ENCODE measurements around the gene ICAM4.
"Not testable (repeated sequence)": the region's sequence is repeated elsewhere in the genome, so short reads cannot be mapped to it uniquely, and the experiment has no call there.

Gene ICAM4

DNA sequence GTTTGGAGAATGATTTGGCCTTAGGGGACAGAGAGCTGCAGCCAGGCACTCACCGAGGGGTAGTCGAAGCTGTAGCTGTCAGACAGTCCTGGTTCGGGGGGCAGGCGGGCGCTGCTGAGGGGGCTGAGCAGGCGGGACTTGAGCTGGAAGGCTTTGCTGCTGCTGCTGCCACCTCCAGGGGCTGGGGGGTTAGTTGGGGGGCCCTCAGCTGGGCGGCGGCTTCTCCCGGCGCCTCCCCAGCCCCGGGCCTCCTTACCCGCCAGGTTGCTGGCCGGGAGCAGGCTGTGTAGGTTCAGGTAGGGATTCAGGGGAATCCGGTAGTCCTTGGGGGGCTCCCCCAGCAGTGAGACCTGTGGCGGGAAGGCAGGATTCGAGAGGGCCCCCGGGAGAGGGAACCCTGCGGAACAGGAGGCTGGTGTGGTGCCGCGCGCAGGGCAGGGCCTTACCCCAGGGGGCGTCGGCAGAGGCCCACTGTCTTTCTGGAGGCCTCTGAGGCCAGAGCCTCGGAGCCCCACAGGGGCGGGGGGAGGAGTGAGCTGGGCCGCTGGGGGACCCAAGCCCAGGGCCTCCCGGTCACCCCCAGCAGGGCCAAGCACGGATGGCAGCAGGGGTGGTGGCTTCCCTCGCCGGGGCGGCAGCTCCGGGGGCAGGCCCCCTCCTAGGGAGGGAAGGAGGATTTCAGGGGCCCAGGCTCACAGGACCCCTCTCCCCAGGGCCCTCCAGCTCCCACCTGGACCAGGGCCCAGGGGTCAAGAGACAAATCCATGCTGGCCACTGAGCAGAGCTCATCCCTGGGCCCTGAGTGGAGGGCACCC, 34.1 kb downstream of the ICAM4 start:
- DNase-seq: no peak

GRCh38 chr19:10321417-10321797, 34.7 kb downstream of the ICAM4 start:
- no peak for DNase-seq

GRCh38 chr19:10321874-10322835, 35.4 kb downstream of the ICAM4 start:
- DNase-seq: no peak

- DNase-seq: no peak
These were observed 39.0 kb downstream of the ICAM4 start for GRCh38 chr19:10325732-10326131.

- no peak for DNase-seq
These were observed 41.0 kb downstream of the ICAM4 start for GRCh38 chr19:10327793-10328192.

DNA sequence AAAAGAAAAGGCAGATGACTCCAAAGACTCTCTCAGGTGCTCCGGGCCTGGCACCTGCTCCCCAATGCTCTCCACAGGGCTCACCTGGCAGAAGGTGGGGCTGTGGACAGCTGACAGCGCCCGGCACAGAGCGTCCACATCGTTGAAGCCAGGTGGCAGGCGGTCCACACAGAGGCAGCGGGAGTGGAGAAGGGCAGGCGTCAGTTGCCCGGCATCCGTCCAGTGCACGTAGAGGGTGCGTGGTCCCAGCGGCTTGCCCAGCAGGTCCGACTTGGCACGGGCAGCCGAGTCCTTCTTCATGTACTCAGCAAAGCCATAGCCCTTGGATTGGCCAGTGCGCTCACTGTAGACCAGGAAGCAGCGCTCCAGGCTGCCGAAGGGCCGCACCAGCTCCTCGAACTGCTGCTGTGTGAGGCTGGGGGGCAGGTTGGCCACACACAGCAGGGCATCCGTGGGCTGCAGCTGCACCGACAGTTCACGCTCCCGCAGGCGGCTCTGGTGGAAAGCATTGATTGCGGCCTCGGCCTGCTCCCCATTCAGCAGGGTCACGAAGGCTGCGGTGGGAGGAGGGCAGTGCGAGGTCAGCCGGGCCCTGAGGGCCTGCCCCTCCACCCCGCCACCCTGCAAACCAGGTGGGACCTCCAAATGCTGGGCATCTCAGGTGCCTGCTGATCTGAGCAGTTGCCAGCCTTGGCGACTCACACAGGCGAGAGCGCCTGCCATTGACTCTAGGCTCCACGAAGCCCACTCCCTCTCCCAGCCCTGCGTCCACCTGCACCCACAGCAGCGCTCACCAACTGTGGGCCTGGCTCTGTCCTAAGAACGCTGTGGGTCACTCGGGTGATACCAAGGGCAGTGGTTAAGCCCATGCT, 42.0 kb downstream of the ICAM4 start:
- DNase-seq: no peak

DNA sequence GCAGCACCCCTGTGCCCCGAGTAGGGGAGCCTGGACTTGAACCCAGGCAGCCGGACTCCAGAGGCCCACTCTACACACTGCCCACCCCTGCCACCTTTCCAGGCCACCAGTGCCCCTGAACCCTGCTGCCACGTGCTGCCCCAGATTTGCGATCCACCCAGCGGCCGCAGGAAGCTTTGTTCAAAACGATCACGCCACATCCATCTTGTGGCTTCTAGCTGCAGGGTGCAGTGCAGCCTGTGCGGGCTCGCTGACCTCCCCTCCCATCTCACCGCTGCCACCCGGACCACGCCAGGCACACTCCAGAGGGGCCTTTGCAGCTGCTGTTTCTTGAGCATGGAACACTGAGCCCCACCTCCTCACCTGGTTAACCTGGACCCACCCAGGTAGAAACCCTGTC, 42.8 kb downstream of the ICAM4 start:
- no peak for DNase-seq

GRCh38 chr19:10332158-10332964, 45.6 kb downstream of the ICAM4 start:
- no peak for DNase-seq

DNA sequence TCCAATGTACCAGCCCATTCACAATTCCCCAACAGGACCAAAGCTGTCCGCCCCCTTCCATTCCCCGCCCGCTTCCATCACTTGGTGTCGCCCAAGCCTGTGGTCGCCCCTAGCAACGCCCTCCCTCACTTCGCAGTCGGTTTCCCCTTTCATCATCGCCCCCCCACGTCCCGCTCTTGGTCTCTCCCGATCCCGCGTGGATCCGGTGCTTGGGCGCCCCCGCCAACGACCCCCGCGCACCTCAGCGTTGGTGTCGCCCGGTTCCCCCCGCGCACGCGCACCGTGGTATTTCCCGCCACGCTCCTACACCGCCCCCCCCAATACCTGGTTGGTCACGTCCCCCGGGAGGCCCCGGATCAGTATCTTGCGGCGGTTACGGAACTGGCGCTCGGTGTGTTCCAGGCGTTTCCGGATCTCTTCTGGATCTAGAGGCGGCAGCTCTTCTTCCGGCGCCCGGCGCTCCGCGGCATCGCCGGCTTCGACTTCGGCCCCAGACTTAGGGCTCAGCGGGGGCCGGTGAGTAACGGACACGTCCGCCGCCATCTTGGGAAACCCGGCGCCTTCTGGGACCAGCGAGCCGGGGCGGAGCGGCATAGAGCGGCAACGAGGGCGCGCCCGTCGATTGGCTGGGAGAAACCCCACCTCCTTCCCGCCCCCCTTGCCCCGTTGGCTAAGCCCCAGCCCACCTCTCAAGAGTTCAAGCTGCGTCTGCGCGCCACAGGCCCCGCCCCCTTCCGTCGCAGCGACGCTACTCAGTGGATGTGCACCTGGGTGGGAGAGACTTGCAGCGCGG, 46.4 kb downstream of the ICAM4 start, which contains the start of gene RAVER1:
TSS of gene RAVER1 (minus strand) at position 565 of the 793 bp plus-strand sequence. CDS start at position 543, 22 bp downstream.
- peak; percentile 99 for DNase-seq

GRCh38 chr19:10333758-10334587, 47.2 kb downstream of the ICAM4 start:
- no peak for DNase-seq

GRCh38 chr19:10334588-10335351, 48.0 kb downstream of the ICAM4 start:
- DNase-seq: peak; percentile 67

DNA sequence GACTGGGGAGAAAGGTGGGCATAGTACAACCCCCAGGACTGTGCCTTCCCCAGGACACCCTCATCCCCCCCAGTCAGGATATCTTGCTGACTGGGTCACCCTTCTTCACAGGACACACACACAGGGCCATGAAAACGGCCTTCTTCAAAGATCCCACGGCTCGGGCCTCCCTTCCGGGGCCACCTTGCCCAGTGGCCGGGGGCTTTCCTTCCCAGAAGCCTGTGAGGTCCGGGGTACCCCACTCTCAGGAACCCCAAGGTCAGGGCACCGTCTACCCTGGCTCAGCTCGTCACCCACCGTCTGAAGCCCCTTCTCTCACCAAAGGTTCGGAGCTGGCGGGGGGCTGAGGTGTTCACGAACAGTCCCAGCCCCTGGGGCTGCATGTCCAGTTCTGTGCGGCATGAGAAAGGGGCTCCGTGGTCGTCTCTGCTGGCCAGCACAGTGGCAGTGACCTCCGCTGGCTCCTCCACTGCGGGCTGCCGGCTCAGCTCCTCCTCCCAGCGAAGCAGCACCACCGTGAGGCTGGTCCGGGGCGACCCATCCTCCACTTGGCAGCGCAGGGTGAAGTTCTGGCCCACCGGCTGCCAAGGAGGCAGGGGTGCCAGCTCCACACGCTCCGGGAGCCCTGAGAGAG, 48.7 kb downstream of the ICAM4 start:
- no peak for DNase-seq

DNA sequence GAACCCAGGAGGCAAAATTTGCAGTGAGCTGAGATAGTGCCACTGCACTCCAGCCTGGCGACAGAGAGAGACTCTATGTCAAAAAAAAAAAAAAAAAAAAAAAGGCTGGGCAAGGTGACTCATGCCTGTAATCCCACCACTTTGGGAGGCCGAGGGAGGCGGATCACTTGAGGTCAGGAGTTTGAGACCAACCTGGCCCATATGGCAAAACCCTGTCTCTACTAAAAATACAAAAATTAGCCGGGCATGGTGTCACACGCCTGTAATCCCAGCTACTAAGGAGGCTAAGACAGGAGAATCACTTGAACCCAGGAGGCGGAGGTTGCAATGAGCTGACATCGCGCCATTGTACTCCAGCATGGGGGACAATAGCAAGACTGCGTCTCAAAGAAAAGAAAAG, 50.0 kb downstream of the ICAM4 start:
- not testable (repeated sequence) for DNase-seq
